ENCODE measurements around the gene GSK3B.
A peak's percentile ranks its signal among the peaks of the same experiment; 100 is the strongest.

Gene GSK3B

DNA sequence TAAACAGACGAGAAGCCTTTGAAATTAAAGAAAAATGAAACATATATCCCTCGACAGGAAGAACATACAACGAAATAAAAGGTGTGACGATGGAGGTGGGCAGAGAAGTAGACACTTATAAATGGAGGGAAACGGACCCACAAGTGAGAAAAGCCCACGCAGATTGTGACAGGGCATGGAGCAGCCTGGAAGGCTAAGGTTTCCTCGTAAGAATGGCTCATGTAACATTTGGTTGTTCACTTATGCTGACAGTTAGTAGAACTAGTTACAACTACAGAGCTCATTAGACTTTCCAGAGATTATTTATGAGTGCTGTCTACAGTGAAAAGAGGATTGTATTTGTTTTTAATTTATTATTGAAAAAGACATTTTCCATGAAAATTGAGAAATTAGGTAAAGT lies 229.8 kb downstream of the GSK3B start:
- no peak for DNase-seq

DNA sequence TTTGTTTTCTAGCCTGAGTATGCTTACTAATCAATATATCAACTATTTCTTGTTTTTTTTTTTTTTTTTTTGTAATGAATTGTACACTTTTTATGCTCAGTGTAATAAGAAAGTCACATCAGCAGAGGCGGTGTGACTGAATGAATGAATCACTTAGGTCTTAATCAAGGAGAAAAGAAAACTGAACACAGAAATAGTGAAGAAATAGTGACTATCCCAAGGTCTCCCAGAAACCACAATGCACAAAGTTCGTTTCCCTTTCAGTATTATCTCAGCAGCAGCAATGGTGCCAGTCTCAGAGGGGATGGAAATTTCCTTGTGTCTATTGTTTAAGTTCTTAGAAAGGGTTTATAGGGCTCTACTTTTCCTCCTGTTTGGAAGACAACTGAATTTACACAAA lies 231.6 kb downstream of the GSK3B start:
- DNase-seq = no peak

- DNase-seq = no peak
Measured at GRCh38 chr3:119861681-119862080, 232.6 kb downstream of the GSK3B start.

DNA sequence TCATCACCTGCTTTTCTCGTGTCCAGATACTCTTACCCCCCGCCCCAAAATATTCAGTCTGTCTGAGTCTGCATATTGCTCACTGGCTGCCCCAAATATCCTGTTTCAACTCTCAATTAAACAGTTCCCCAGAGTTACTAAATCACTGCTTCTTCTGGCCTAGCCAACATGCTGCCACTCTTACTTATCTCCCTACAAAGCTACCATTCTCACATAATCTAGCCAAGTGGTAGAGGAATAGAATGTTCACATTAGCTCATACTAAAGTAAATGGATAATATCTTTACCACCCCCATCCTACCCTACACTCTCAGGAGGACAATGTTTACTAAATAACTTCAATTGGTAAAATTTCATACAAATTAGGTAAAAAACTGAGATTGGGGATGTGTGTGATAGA lies 234.5 kb downstream of the GSK3B start:
- no peak for DNase-seq

DNA sequence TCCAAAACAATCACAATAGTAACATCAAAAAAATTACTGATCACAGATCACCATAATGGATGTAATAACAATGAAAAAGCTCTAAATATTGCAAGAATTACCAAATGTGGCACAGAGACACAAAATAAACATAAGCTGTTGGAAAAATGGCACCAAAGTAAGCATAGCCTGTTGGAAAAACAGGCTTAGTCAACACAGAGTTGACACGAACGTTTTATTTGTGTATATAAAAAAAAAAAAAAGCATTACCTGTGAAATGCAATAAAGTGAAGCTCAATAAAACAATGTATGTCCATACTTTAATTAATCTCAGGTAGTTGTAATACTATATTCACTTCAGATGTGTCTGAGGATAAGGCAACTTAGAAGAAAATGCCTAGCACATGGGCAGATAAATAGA lies 235.3 kb downstream of the GSK3B start:
- DNase-seq = no peak

GRCh38 chr3:119856695-119857094 lies 237.6 kb downstream of the GSK3B start:
- DNase-seq = no peak

DNA sequence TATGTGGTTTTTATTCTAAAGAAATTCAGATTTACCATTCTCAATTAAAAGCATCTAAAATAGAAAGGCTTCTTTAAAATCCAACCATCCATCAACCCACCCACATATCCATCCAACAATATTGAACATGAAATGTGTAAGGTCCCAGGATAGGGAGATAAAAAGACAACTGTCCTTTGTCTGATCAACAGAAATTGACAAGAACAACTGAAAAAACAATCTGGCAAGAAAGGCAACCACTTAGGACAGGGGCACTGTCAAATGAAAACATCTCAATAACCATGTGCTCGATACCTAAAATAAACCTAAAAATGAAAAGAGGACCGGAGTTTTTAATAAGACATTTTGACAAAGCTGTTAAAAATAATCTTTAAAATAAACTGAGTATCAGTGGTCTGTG lies 245.1 kb downstream of the GSK3B start:
- DNase-seq = no peak

GRCh38 chr3:119841808-119842471 lies 252.3 kb downstream of the GSK3B start:
- DNase-seq = no peak

DNA sequence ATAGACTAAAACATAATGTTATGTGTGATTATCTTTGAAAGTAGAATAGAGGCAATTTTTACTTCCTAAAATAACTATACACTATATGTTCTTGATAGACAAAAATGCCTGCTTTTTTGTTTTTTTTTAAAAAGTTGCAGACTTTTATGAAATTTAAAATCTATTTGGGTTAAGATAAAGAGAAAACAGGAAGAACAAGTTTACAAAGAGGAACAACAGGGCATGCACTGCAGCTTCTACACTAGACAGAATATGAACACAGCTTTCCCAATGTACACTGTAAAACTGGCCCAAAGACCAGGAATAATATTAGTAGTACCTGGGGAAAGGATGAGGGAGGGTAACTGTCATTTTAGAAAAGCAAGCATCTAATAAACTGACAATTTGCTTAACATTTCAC lies 258.7 kb downstream of the GSK3B start:
- no peak for DNase-seq

DNA sequence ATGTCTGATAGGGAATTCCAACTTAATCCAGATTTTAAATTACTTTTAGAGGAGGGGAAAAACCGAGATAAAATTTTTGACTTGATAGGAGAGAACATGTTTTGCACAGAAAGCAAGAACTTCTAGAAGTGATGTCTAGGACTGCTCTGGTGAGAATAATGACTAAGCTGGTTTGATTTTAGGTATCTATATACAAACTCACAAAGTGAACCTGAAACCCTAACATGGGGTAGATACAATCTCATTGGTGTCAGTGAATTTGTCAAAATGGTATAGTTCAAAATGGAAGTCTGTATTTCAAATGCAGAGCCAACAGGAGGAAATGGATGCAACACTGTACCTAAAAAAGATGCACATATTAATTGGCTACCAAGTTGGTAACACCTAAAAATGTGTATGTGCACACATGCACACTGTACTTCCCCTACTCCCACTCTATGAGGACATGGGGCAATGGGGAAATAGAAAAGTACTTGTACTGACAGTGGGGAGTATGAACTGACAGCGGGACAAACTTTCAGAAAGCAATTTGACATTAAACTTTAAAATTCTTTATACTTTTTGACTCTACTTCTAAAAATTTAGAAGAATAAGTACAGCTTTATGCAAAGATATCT lies 259.4 kb downstream of the GSK3B start:
- no peak for DNase-seq

DNA sequence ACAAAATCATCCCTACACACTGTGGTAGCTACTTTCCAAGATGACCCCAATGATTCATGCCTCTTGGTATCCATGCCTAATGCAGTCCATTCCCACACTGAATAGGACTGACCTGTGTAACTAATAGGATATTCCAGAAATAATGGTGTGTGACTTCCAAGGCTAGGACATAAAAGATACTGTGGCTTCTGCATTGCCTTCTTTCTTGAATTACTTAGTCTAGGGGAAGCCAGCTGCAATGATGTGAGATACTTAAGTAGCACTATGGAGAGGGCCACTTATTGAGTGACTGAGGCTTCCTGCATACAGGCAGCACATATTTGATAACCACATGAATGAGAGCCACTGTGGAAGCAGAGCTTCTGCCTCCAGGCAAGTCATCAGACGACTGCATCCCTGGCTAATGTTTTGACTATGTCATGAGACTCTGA lies 262.3 kb downstream of the GSK3B start:
- DNase-seq = no peak

DNA sequence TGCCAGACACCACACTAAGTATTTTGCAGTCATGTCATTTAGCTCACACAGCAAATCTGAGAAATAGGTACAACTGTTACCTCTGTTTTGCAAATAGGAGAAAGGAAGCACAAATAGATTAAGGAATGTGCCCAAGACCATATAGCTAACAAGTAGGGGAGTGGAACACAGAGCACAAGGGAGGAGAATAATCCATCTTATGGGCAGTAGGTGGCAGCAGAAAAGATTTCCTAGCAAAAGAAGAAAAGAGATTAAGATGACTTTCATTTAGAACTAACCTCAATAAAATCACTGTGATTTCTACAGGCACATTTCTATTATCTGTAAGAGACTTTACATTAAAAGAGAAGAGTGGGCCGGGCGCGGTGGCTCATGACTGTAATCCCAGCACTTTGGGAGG lies 263.2 kb downstream of the GSK3B start:
- DNase-seq = no peak

DNA sequence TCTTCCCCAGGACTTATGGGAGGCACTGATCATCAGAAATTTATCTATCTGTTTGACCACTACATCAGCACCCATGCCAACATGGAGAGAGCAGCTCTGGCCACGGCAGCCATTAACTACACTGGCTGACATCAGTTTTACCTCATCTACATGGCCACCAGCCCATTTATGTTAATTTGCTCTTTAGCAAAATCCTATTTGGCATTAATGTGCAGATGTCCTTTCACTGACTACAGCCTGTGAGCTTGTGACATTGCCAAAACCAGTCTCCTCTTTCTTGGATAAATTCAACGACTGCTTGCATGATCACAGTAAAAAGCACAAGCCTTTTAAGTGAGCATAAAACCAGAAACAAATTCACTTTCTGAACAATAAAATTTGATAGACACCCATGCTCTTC lies 264.8 kb downstream of the GSK3B start:
- no peak for DNase-seq

DNA sequence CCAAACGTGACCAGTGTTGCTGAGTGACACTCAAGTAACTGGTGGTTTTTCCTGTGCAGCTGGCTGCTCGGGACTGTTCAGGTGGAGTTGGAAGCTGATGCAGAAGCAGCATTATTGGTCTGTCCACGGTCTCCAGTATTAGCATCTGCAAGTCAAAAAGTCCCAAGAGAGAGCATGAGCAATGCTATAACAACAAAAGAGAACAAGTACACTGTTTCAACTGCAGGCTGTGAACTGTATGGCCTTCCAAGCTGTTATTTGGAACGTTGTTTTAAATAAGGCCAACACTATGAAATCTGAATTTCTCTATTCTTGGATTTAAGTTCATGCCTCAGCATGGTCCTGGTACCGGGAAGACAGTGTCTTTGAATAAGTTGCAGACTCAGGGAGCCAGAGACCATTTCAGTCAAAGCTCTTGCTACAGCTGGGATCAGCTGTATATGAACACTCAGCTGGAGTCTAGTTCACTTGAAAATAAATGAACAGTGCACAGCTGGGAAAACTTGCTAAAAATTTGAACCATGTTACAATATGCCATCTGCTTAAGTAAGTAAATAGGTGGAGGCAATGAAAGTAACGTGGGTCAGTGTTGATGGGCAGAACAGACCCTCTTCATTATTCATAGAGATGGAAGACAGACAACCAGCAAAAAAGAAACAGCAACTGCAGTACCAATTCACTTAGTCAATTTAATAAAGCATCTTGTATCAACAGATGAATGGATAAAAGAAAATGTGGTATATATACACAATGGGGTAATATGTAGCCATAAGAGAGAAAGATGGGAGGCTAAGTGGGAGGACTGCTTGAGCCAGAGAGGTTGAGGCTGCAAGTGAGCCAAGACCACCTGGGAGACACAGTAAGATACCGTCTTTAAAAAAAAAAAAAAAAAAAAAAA lies 267.3 kb downstream of the GSK3B start:
- DNase-seq = no peak

- DNase-seq = no peak
Measured at GRCh38 chr3:119825820-119826219, 268.4 kb downstream of the GSK3B start.

DNA sequence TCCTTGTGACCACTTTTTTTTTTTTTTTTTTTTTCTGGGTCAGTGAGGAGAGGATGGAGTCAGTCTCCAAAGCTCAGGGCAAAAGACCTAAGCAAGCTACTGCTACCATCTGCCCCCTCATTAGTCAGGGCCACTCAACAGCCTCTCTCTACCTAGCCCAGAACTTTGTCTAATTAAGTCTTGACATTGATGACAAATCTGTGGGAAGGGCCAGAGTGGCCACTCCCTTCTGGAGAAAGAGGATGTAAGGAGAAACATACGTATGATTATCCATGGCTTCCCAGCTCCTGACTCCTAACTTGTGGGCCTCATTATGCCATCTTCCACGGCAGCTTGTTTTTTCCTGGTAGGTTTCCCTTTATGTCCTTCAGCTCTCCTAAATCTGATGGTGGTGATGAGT lies 274.4 kb downstream of the GSK3B start:
- no peak for DNase-seq

- DNase-seq = no peak
Measured at GRCh38 chr3:119818937-119819336, 275.3 kb downstream of the GSK3B start.

DNA sequence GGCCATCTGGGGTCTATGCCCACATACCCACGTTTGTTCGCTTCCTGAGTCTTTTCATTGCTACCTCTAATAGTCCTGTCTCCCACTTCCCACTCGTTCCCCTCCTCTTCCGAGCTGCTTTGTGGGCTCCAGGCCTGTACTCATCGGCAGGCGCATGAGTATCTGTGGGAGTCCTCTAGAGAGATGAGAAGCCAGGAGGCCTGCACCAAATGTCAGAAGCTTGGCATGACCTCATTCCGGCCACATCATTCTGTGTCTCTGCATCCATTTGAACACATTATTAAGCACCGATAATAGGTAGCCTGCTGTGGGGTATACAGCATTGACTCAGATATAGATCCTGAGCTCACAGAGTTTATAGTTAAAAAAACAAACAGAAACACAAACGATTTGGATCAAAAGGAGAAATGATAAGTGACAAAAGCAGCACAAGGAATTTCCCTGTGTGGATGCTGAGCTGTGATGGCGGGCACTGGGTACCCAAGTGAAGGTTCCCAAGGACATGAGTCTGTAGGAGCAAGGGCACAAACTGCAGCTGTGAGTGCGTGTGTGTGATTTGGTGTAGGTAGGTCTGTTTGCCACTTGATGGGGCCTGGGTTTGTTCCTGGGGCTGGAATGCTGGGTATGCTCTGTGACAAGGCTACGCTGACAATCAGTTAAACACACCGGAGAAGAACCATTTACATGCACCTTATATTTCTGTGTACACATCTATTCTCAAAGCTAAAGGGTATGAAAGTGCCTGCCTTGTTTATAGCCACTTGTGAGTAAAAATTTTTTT lies 276.5 kb downstream of the GSK3B start:
- DNase-seq = no peak

- no peak for DNase-seq
Measured at GRCh38 chr3:119817071-119817470, 277.2 kb downstream of the GSK3B start.

DNA sequence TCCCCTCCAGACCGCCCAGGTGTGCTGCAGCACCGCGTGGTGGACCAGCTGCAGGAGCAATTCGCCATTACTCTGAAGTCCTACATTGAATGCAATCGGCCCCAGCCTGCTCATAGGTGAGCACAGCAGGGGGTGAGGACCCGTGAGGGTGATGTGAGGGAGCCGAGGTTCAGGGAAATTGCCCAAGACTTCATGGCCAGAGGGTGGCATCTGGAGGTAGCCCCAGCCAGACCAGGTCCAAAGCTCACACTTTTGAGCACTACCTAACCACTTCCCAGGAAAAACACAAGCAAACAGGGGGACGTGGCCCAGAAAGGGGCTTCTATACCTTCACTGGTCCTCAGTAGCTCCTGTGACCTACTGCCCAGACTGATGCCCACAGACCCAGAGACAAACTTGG lies 278.5 kb downstream of the GSK3B start:
- DNase-seq = no peak

DNA sequence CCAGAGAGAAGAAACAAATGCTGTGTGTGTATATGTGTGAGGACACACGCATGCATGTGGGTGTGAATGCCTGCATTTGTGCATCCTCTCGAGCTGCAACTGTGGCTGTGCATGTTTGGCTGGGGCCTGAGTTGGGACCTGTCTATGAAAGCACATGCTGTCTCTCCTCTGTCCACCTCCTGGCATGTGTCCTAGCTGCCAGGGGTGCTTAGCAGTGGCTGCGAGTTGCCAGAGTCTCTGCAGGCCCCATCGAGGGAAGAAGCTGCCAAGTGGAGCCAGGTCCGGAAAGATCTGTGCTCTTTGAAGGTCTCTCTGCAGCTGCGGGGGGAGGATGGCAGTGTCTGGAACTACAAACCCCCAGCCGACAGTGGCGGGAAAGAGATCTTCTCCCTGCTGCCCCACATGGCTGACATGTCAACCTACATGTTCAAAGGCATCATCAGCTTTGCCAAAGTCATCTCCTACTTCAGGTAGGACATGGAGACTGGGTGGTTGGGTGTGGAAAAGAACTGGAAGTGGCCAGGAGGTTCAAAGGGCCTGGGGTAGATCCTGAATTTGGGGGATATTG lies 281.7 kb downstream of the GSK3B start:
- no peak for DNase-seq

GRCh38 chr3:119810018-119810435 lies 284.2 kb downstream of the GSK3B start:
- DNase-seq = peak; percentile 33

Measured in activated effector memory CD4-positive, alpha-beta T cell treated with Interleukin-2 at 50 U/mL for 16 hours (primary cell).